CD4-positive, CD25-positive, alpha-beta regulatory T cell (primary cell): Measurements from ENCODE around the gene MED15. TPM values are rescaled to one million over a fixed set of nuclear protein-coding genes. Genes with fewer than 3 reads are reported as not detected.

Experiments
- ATAC-seq, 2 donors: fragments of 150-1000 bp; cut with Tn5 transposase; one replicate each; pipeline ENCODE4 v1.10.0; 2021; ENCODE audit warnings: low read depth in 2 of 2, moderate number of reproducible peaks in 2 of 2, moderate library complexity in 1 of 2
- DNase-seq, 3 donors: peaks; one replicate each; pipeline versions ENCODE4 v3.0.0 to v3.0.0-alpha.2; 2012 to 2022; ENCODE audit warnings: mixed read lengths in 1 of 3
- H3K27ac ChIP-seq: one replicate; pipeline ENCODE4 v1.7.0; 2013; ENCODE audit warnings: mild to moderate bottlenecking, low read length; ENCODE audit not compliant: insufficient read depth, poor library complexity, severe bottlenecking
- H3K27me3 ChIP-seq: one replicate; pipeline ENCODE4 v1.7.0; 2013; ENCODE audit warnings: low read length; ENCODE audit not compliant: control insufficient read depth, insufficient read depth
- H3K36me3 ChIP-seq: one replicate; pipeline ENCODE4 v1.7.0; 2013; ENCODE audit warnings: mild to moderate bottlenecking, low read length, moderate library complexity; ENCODE audit not compliant: control insufficient read depth, insufficient read depth
- H3K4me1 ChIP-seq: 2 replicates; pipeline ENCODE4 v1.7.0; 2013; ENCODE audit warnings: mild to moderate bottlenecking, low read length; ENCODE audit not compliant: insufficient read depth, control insufficient read depth, poor library complexity, severe bottlenecking
- H3K4me3 ChIP-seq: one replicate; pipeline ENCODE4 v1.7.0; 2013; ENCODE audit warnings: low read depth, mild to moderate bottlenecking, low read length, moderate library complexity
- H3K9me3 ChIP-seq, 2 experiments: 1 replicate in 1 of 2; 2 replicates in 1 of 2; pipeline ENCODE4 v1.7.0; 2013; ENCODE audit warnings: low read length in 2 of 2, mild to moderate bottlenecking in 1 of 2, moderate library complexity in 1 of 2; ENCODE audit not compliant: control insufficient read depth in 2 of 2
- H3K27ac Mint-ChIP-seq, 3 donors: one replicate each; pipeline ENCODE4 v1.8.0; 2020 to 2022; ENCODE audit warnings: mild to moderate bottlenecking in 3 of 3, mixed read lengths in 3 of 3, moderate library complexity in 2 of 3
- H3K27me3 Mint-ChIP-seq: one replicate; pipeline ENCODE4 v1.8.0; 2022; ENCODE audit warnings: mild to moderate bottlenecking, mixed read lengths
- H3K36me3 Mint-ChIP-seq: one replicate; pipeline ENCODE4 v1.8.0; 2020; ENCODE audit warnings: mixed read lengths
- H3K4me1 Mint-ChIP-seq, 4 donors: one replicate each; pipeline ENCODE4 v1.8.0; 2020 to 2022; ENCODE audit warnings: mixed read lengths in 4 of 4, mild to moderate bottlenecking in 1 of 4
- H3K4me3 Mint-ChIP-seq, 4 donors: one replicate each; pipeline ENCODE4 v1.8.0; 2020 to 2022; ENCODE audit warnings: mild to moderate bottlenecking in 4 of 4, mixed read lengths in 4 of 4, moderate library complexity in 3 of 4
- H3K9me3 Mint-ChIP-seq, 7 donors: one replicate each; pipeline ENCODE4 v1.8.0; 2020 to 2022; ENCODE audit warnings: mixed read lengths in 7 of 7, mild to moderate bottlenecking in 3 of 7, moderate library complexity in 2 of 7
- polyA plus RNA-seq, 4 donors: library from polyadenylated mRNA; unstranded; fragments of 300-500 nt; fragmentation: Illumina TruSeq; gene quantifications; one replicate each; pipeline ENCODE4 v1.2.3, GENCODE V29; 2021
- total RNA-seq: library from RNA; stranded (reverse); gene quantifications from one replicate; pipeline ENCODE4 v1.2.3, GENCODE V29; 2022

Gene MED15
- total and polyA plus RNA-seq, 5 donors from 2014 or later = 35.1 to 397 (median 41.6) TPM

- H3K36me3 Mint-ChIP-seq = peaks cover 27% of the 10 kb centered on the region
- peak overlapping the region; percentile 48 to 95 (median 76) for H3K4me3 Mint-ChIP-seq
- Histone ChIP-seq H3K27me3 (no peaks in the 10 kb centered on the region), H3K9me3 (no peaks in the 10 kb centered on the region), H3K36me3 (peaks cover 44% of the 10 kb centered on the region), H3K4me1 (peaks cover 61% of the 10 kb centered on the region), H3K4me3 (peak overlapping the region; percentile 69), H3K27ac (peak overlapping the region; percentile 74)
- no peaks in the 10 kb centered on the region for H3K9me3 Mint-ChIP-seq
- peak overlapping the region; percentile 78 to 90 (median 82) for H3K27ac Mint-ChIP-seq
- H3K4me1 Mint-ChIP-seq = peaks cover 37 to 79% (median 61%) of the 10 kb centered on the region in 4 donors
- H3K27me3 Mint-ChIP-seq = no peaks in the 10 kb centered on the region
- DNase-seq (peak in 1 of 3 donors; percentile 50), ATAC-seq (peak in 1 of 2 donors; percentile 32)
These were observed 15.9 kb downstream of the MED15 start for GRCh38 chr22:20523086-20523983.

GRCh38 chr22:20524004-20524481 is 16.6 kb downstream of the MED15 start:
- Histone ChIP-seq H3K27ac (peak overlapping the region; percentile 74), H3K9me3 (no peaks in the 10 kb centered on the region), H3K27me3 (no peaks in the 10 kb centered on the region), H3K36me3 (peaks cover 44% of the 10 kb centered on the region), H3K4me1 (peaks cover 56% of the 10 kb centered on the region), H3K4me3 (peak overlapping the region; percentile 69)
- ATAC-seq (peak; percentile 54 to 57), DNase-seq (peak in 2 of 3 donors; percentile 20 to 28)
- Mint-ChIP-seq H3K4me3 (peak overlapping the region; percentile 48 to 95 (median 76)), H3K4me1 (peaks cover 35 to 80% (median 59%) of the 10 kb centered on the region in 4 donors), H3K9me3 (no peaks in the 10 kb centered on the region), H3K27ac (peak overlapping the region; percentile 78 to 90 (median 82)), H3K36me3 (peaks cover 27% of the 10 kb centered on the region), H3K27me3 (no peaks in the 10 kb centered on the region)

DNA sequence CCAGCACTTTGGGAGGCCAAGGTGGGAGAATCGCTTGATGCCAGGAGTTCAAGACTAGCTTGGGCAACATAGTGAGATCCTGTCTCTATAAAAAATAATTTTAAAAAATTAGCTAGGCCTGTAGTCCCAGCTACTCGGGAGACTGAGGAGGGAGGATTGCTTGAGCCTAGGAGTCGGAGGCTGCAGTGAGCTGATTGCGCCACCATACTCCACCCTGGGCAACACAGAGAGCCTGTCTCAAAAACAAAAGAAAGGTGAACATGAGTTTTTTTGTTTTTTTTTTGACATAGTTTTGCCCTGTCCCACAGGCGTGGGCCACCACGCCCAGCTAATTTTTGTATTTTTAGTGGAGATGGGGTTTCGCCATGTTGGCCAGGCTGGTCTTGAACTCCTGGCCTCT is 17.6 kb downstream of the MED15 start:
- Mint-ChIP-seq H3K27me3 (no peaks in the 10 kb centered on the region), H3K4me3 (peak overlapping the region in 1 of 4 donors; percentile 36), H3K4me1 (peaks cover 37 to 75% (median 54%) of the 10 kb centered on the region in 4 donors), H3K27ac (peak overlapping the region in 2 of 3 donors; percentile 78), H3K9me3 (no peaks in the 10 kb centered on the region), H3K36me3 (peaks cover 29% of the 10 kb centered on the region)
- ATAC-seq (no peak), DNase-seq (no peak)
- Histone ChIP-seq H3K4me3 (no peak overlapping the region), H3K27ac (no peak overlapping the region), H3K36me3 (peaks cover 34% of the 10 kb centered on the region), H3K27me3 (no peaks in the 10 kb centered on the region), H3K4me1 (peaks cover 47% of the 10 kb centered on the region), H3K9me3 (no peaks in the 10 kb centered on the region)

GRCh38 chr22:20526305-20526627 is 18.9 kb downstream of the MED15 start:
- peaks cover 36 to 78% (median 54%) of the 10 kb centered on the region in 4 donors for H3K4me1 Mint-ChIP-seq
- no peaks in the 10 kb centered on the region for H3K27me3 ChIP-seq
- peaks cover 28% of the 10 kb centered on the region for H3K36me3 Mint-ChIP-seq
- DNase-seq = no peak
- no peak overlapping the region for H3K27ac ChIP-seq
- no peaks in the 10 kb centered on the region for H3K9me3 Mint-ChIP-seq
- H3K9me3 ChIP-seq = no peaks in the 10 kb centered on the region
- peak overlapping the region in 1 of 4 donors; percentile 13 for H3K4me3 Mint-ChIP-seq
- H3K27ac Mint-ChIP-seq = peak overlapping the region; percentile 72 to 89 (median 81)
- no peak for ATAC-seq
- H3K4me3 ChIP-seq = no peak overlapping the region
- H3K27me3 Mint-ChIP-seq = no peaks in the 10 kb centered on the region
- peaks cover 35% of the 10 kb centered on the region for H3K36me3 ChIP-seq
- H3K4me1 ChIP-seq = peaks cover 52% of the 10 kb centered on the region

GRCh38 chr22:20526628-20527355 is 19.4 kb downstream of the MED15 start:
- Mint-ChIP-seq H3K9me3 (no peaks in the 10 kb centered on the region), H3K27ac (peak overlapping the region in 2 of 3 donors; percentile 72 to 89), H3K27me3 (no peaks in the 10 kb centered on the region), H3K4me1 (peaks cover 36 to 82% (median 58%) of the 10 kb centered on the region in 4 donors), H3K36me3 (peaks cover 28% of the 10 kb centered on the region), H3K4me3 (peak overlapping the region in 2 of 4 donors; percentile 45 to 46)
- DNase-seq (no peak), ATAC-seq (no peak)
- H3K4me3 ChIP-seq = no peak overlapping the region
- no peak overlapping the region for H3K27ac ChIP-seq
- H3K9me3 ChIP-seq = no peaks in the 10 kb centered on the region
- H3K36me3 ChIP-seq = peaks cover 41% of the 10 kb centered on the region
- H3K4me1 ChIP-seq = peaks cover 55% of the 10 kb centered on the region
- H3K27me3 ChIP-seq = no peaks in the 10 kb centered on the region

GRCh38 chr22:20528405-20528978 is 21.1 kb downstream of the MED15 start:
- ATAC-seq (no peak), DNase-seq (no peak)
- Mint-ChIP-seq H3K9me3 (no peaks in the 10 kb centered on the region), H3K27me3 (no peaks in the 10 kb centered on the region), H3K27ac (peak overlapping the region in 1 of 3 donors; percentile 54), H3K4me3 (peak overlapping the region in 1 of 4 donors; percentile 61), H3K4me1 (peaks cover 30 to 82% (median 56%) of the 10 kb centered on the region in 4 donors), H3K36me3 (peaks cover 22% of the 10 kb centered on the region)
- no peaks in the 10 kb centered on the region for H3K27me3 ChIP-seq
- H3K4me1 ChIP-seq = peaks cover 53% of the 10 kb centered on the region
- no peak overlapping the region for H3K4me3 ChIP-seq
- H3K36me3 ChIP-seq = peaks cover 43% of the 10 kb centered on the region
- no peaks in the 10 kb centered on the region for H3K9me3 ChIP-seq
- H3K27ac ChIP-seq = no peak overlapping the region

DNA sequence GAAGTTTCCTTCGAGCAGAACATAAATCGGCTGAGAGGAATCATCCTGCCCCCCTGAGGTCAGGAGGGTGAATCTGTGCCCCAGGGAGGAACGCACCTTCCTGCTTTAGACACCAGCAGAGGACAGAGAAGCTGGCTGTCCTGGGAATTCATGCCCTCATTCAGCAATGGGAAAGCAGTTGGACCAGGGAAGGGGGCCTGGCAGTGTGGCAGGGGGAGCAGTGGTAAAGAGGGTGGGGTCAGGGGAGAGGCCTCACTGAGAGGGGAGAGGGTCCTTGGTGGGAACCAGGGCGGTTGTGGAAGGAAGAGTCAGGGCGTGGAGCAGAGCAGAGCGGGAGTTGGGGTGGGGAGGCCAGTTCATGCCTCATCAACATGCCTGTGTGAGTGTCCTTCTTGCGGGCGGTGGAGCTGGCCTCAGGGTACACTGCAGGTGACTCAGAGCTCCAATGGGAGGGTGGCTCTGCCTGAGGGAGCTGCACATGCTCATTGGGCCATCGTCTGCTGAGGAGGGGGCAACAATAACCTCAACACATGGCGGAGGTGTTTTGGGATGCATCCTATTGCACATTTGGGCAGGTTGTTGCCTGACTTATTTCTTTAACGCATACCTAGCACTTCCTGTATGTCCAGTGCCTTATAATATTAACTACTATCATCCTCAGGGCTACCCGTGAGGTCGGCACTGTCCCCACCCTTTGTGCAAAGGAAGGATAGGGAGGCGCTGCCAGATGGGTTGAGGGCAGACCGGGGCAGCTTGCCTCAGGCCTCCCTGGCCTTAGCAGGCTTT is 23.2 kb downstream of the MED15 start:
- no peaks in the 10 kb centered on the region for H3K9me3 Mint-ChIP-seq
- H3K27ac Mint-ChIP-seq = peak overlapping the region; percentile 67 to 85 (median 67)
- Histone ChIP-seq H3K9me3 (no peaks in the 10 kb centered on the region), H3K36me3 (peaks cover 48% of the 10 kb centered on the region), H3K27me3 (no peaks in the 10 kb centered on the region), H3K27ac (no peak overlapping the region), H3K4me3 (no peak overlapping the region), H3K4me1 (peaks cover 44% of the 10 kb centered on the region)
- H3K4me3 Mint-ChIP-seq = peak overlapping the region in 1 of 4 donors; percentile 56
- H3K27me3 Mint-ChIP-seq = no peaks in the 10 kb centered on the region
- peaks cover 22% of the 10 kb centered on the region for H3K36me3 Mint-ChIP-seq
- no peak for DNase-seq
- H3K4me1 Mint-ChIP-seq = peaks cover 21 to 87% (median 52%) of the 10 kb centered on the region in 4 donors
- ATAC-seq = no peak
